RWPE1 (cell line): ENCODE measurements around the gene TRIM50.
"Not testable (repeated sequence)": the region's sequence is repeated elsewhere in the genome, so short reads cannot be mapped to it uniquely, and the experiment has no call there.

Experiments
- CTCF ChIA-PET: fragments of 350-600 bp; sonication (Branson Sonifier 250); formaldehyde crosslinking; extraction: SDS; loops from one replicate; lab custom pipeline; 2021; lab: Yijun Ruan, JAX
- POLR2A ChIA-PET: fragments of 400-600 bp; formaldehyde crosslinking; extraction: SDS; loops from one replicate; lab custom pipeline; 2020; ENCODE audit warnings: antibody characterized with exemption; ENCODE audit not compliant: low non-redundant PET; lab: Yijun Ruan, JAX
- DNase-seq: peaks from one replicate; pipeline ENCODE4 v3.0.0; 2012; ENCODE audit warnings: low spot score
- H3K27ac ChIP-seq: fragments of 450-650 bp; 2 replicates; pipeline ENCODE4 v1.5.1; 2017
- CTCF ChIP-seq: fragments of 450-650 bp; conservative IDR thresholded peaks from 2 replicates; pipeline ENCODE4 v1.5.1; 2017; ENCODE audit warnings: low read depth, mild to moderate bottlenecking

Gene TRIM50

GRCh38 chr7:73307436-73307835, 20.4 kb downstream of the TRIM50 start:
- TF ChIP-seq CTCF, result no peak
- CTCF ChIA-PET, result no interaction called here
- POLR2A ChIA-PET, result interaction anchor here (0.7 kb wide), 1 partner anchor 128 kb away, joined by 5 read pairs; no protein-coding TSS in a partner anchor
- H3K27ac ChIP-seq, result peak overlapping the region; percentile 80
- no peak for DNase-seq

- CTCF ChIA-PET, DNase-seq, POLR2A ChIA-PET, H3K27ac ChIP-seq: not testable (repeated sequence)
Observed at GRCh38 chr7:73304612-73305387, 23.1 kb downstream of the TRIM50 start.

GRCh38 chr7:73304071-73304470, 23.8 kb downstream of the TRIM50 start:
- ChIA-PET CTCF (no interaction called here), POLR2A (no interaction called here)
- no peak for DNase-seq
- TF ChIP-seq CTCF, result no peak
- H3K27ac ChIP-seq, result no peak overlapping the region

- ChIA-PET POLR2A (no interaction called here), CTCF (no interaction called here)
- no peak for DNase-seq
- TF ChIP-seq CTCF, result no peak
- no peak overlapping the region for H3K27ac ChIP-seq
Observed at GRCh38 chr7:73303546-73303945, 24.3 kb downstream of the TRIM50 start.

GRCh38 chr7:73302846-73303245, 25.0 kb downstream of the TRIM50 start:
- DNase-seq, CTCF ChIA-PET, H3K27ac ChIP-seq, POLR2A ChIA-PET: not testable (repeated sequence)

GRCh38 chr7:73301108-73301507, 26.8 kb downstream of the TRIM50 start:
- POLR2A ChIA-PET, DNase-seq, H3K27ac ChIP-seq, CTCF ChIA-PET: not testable (repeated sequence)

- DNase-seq, POLR2A ChIA-PET, CTCF ChIA-PET, H3K27ac ChIP-seq: not testable (repeated sequence)
Observed at GRCh38 chr7:73299812-73300211, 28.1 kb downstream of the TRIM50 start.

- POLR2A ChIA-PET, CTCF ChIA-PET, H3K27ac ChIP-seq: not testable (repeated sequence)
Observed at GRCh38 chr7:73297706-73298105, 30.2 kb downstream of the TRIM50 start.

GRCh38 chr7:73297235-73297634, 30.6 kb downstream of the TRIM50 start:
- CTCF ChIA-PET, DNase-seq, H3K27ac ChIP-seq, POLR2A ChIA-PET: not testable (repeated sequence)

More at GRCh38 chr7:73297706-73298105, 30.2 kb downstream of the TRIM50 start:
- DNase-seq, result not testable (repeated sequence)

- H3K27ac ChIP-seq, result not testable (repeated sequence)
Observed at GRCh38 chr7:73277210-73277609, 50.7 kb downstream of the TRIM50 start.

GRCh38 chr7:73267813-73268212, 60.1 kb downstream of the TRIM50 start:
- H3K27ac ChIP-seq, DNase-seq, CTCF ChIA-PET, POLR2A ChIA-PET: not testable (repeated sequence)

More at GRCh38 chr7:73277210-73277609, 50.7 kb downstream of the TRIM50 start:
- CTCF ChIA-PET, DNase-seq, POLR2A ChIA-PET: not testable (repeated sequence)

- POLR2A ChIA-PET, CTCF ChIA-PET, H3K27ac ChIP-seq, DNase-seq: not testable (repeated sequence)
Observed at GRCh38 chr7:73266719-73267368, 61.0 kb downstream of the TRIM50 start.
